Dermis microvascular lymphatic vessel endothelial cell (primary cell): ENCODE measurements around the gene SPATS2L. TPM values are rescaled to one million over a fixed set of nuclear protein-coding genes. Genes with fewer than 3 reads are reported as not detected.

Experiments used
- DNase-seq, 2 donors: peaks; one replicate each; pipeline versions ENCODE4 v3.0.0 to v3.0.0-alpha.2; 2010; ENCODE audit warnings: low read depth in 2 of 2
- total RNA-seq: library from RNA; depleted of rRNA; stranded (reverse); fragments of >200 nt; gene quantifications from 2 replicates; pipeline ENCODE4 v1.2.1, GENCODE V29; 2014

The SPATS2L gene, protein sequence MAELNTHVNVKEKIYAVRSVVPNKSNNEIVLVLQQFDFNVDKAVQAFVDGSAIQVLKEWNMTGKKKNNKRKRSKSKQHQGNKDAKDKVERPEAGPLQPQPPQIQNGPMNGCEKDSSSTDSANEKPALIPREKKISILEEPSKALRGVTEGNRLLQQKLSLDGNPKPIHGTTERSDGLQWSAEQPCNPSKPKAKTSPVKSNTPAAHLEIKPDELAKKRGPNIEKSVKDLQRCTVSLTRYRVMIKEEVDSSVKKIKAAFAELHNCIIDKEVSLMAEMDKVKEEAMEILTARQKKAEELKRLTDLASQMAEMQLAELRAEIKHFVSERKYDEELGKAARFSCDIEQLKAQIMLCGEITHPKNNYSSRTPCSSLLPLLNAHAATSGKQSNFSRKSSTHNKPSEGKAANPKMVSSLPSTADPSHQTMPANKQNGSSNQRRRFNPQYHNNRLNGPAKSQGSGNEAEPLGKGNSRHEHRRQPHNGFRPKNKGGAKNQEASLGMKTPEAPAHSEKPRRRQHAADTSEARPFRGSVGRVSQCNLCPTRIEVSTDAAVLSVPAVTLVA
- 9.4 and 11.1 TPM in 2 replicates for total RNA-seq

DNA sequence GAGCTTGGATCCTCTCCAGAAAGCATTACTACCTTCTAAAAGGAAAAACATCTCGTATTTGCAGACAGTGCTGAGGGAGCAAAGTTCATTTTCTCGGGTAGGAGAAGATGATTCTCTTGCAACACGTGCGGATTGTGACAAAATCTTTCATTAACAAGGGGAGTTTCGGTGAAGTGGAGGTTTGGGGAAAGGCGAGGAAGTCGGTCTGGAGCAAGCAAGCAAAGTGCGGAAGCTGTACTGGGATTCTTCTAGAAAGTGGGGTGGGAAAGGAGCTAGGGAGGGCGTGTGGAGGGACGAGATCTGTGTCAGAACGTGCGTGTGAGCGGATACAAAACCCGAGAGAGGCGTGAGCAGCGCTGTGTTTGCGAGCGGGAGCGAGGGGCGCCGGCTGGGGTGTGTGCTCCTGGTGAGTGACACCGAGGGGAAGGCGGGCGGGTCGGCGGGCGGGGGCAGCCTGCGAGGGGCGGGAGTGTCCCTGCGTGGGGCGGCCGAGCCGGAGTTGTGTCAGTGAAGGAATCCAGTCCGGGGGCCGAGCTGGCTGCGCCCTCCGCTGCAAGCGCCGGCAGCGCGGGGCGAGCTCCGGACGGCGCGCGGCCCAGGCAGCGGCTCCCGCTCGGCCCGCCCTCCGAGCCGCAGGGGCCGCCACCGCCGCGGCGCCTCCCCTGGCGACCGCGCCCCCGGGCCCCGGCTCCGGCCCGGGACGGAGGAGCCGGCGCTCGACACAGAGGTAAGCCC, at the start of gene SPATS2L:
SPATS2L (plus strand) TSS at position 498 of the 735 bp plus-strand sequence. CDS start 82,552 bp downstream, outside the sequence.
- peak in 1 of 2 donors; percentile 79 for DNase-seq

GRCh38 chr2:200257570-200257969, 48.9 kb upstream of the SPATS2L start:
- no peak for DNase-seq

- DNase-seq, result no peak
Observed at GRCh38 chr2:200258081-200258480, 48.4 kb upstream of the SPATS2L start.

DNA sequence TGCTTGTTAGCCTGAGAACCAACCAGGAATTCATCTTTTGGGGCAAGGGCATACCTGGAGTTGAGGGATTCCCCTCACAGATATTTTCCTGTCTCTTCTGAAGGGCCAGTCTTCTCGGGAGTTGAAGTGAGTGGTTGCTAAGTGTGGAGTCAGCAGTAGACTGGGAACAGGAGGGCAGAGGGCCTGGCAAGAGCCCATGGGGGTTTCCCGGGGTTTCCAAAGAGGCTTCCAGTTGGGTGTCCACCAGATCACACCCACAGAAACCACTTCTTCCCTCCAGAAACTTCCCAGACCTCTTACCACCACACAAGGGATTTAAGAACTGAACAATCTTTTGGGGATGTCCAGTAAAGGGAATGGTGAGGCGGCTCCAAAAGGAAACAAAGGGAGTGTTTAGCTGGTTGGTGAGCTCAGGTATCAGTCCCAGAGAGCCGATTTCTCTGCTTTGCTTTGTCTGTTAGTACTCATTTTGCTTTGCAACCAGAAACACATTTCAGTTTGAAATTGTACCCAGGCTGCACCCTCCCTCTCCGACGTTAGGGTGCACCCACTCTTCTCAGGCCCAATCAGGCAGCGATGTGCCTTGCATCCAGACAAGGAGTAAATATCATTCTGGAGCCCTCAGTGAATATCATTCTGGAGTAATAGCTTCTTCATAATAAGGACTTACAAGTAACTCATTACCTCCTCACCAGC, 47.5 kb upstream of the SPATS2L start:
- DNase-seq, result no peak

DNA sequence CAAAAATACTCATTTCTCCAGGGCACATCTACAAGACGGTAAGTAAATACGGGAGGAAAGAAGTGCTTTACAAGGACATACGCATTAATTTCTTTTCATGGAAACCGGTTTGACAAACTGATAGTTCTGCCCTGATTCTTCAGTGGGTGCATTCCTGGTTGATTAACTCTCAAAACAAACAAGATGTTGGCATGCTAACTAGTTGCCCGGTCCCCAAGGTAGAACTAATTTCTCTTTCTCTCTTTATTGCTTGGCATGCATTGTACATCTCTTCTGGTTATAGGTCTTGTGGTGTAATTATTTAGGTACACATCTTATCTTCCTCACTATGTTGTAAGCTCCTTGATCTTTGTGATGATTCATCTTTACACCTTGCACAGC, 46.9 kb upstream of the SPATS2L start:
- no peak for DNase-seq

- DNase-seq, result no peak
Observed at GRCh38 chr2:200262047-200262446, 44.4 kb upstream of the SPATS2L start.

DNA sequence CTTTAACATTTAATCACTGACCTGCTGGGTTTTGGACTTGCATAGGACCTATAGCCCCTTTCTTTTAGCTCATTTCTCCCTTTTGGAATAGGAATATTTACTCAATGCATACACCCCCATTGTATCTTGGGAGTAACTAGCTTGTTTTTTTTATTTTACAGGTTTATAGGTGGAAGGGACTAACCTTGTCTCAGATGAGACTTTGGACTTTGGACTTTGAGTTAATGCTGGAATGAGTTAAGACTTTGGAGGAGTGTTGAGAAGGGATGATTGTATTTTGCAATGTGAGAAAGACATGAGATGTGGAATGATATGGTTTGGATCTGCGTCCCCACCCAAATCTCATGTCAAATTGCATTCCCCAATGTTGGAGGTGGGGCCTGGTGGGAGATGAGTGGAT, 43.2 kb upstream of the SPATS2L start:
- DNase-seq, result no peak

DNA sequence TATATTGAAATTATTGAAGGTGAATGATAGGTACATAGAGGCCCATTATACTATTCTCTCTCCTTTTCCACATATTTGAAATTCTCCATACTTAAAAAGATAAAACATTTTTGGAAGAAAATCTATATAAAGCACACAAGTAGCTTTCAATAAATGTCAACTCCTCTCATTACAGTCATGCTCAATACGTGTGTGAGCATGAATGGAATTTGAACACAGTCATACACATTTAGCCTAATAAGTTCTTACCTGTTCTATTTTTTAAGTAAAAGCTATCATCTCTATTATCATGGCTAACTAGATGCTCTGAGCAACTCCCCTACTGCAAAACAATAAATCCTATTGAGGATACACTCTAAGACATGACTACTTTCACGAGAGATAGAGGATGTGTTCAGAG, 41.9 kb upstream of the SPATS2L start:
- no peak for DNase-seq

DNA sequence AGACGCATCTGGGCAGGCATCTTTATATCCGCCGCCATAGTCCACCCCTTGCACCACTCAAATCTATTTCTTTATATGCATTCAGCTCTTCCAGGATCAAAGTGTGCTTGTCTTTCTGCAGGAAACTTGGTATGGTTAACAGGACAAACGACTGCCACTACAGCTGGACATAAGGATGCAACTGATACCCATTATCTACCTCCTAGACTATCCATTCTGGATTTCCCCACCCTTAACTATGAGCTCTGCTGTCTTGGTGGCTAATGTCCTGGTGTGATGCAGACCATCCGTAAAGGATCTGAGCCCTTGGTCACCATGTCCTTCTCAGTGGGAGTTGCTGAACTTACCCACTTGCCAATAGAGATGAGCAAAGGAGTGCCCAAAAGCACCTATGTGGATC, 40.1 kb upstream of the SPATS2L start:
- DNase-seq, result no peak

DNA sequence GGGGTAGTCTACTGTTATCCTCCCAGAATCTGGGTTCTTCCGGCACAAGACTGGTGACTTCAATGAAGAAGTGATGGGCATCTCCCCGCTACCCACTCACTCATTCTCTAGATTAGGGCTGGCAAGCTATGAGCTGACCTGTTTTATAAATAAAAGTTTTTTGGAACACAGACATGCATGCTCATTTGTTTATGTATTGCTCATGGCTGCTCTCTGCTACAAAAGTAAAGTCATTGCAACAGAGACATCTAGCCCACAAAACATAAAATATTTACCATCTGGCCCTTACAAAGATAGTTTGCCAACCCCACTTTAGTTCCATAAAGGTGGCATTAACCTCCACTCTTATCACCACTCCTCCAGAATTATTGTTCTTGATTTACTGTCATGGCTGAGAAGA, 39.1 kb upstream of the SPATS2L start:
- DNase-seq, result no peak

DNA sequence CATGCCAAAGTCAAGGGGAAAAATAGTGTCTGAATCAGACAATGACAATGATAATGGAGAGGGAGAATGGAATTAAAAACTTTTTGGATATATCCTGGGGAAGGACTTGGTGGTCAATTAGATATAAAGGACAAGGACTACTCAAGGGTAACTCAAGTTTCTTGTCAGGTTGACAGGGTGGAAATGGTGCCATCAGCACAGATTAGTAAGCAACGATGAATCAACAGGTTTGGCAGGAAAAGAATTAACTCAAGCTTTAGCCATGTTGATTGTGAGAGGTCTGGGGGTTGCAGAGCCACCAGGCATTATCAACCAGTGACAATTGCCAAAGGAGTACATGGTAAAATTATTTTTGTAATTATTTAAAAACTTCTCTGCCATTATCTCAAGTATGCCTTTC, 35.8 kb upstream of the SPATS2L start:
- no peak for DNase-seq

DNA sequence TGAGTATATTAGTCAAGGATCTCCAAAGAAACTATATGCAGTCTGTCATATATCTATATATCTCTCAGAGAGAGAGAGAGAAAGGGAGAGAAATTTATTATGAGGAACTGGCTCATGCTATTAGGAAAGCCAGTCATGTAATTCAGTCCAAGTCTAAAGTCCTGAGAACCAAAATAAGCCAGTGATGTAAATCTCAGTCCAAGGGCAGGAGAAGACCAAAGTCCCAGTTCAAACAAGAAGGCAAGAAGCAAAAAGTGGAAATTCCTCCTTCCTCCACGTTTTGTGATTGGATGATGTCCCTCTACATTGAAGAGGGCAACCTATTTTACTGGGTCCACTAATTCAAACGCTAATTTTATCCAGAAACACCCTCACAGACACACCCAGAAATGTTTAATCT, 34.2 kb upstream of the SPATS2L start:
- DNase-seq, result no peak

DNA sequence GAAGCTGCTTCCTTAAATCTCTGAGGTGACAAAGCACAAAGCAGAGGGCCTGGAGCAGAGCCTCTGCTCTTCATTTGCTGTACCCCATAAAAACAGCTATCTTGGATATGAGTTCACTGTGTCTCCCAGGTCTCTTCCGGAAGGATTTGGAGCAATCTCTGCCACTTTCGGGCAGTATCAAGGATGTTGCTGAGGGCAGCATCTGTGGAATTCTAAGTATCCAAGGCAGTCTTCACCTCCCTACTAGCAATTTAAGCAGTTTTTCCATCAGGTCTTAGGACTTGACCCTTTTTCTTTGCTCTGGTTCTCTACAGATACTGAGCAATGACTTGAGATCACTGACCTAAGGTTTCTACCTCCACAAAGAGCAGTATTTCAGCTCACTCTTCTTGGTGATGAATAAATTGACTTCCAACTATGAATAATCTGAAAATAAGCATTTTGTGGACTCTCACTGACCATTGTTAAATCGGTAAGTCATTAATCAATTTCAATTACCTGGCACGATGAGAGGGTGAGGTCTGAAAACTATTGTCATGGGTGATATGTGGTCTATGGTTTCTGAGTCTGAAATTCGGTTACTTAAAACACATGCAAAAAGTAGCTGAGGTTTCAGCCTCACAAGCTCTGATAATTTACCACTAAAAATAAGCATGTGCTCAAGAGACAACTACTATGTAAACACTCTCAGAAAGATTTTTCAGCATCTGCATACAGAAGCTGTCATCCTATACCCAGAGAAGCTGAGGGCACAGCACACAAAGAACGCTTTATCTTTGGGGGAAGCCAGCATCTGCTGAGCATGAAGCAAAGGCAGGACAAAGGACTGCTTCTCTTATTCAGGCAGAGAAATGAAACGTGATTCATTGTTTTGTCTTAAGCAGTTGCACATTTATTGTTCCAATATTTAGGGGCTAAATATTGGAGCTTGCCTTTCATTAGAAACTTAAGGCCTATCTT, 32.1 kb upstream of the SPATS2L start:
- DNase-seq, result no peak

DNA sequence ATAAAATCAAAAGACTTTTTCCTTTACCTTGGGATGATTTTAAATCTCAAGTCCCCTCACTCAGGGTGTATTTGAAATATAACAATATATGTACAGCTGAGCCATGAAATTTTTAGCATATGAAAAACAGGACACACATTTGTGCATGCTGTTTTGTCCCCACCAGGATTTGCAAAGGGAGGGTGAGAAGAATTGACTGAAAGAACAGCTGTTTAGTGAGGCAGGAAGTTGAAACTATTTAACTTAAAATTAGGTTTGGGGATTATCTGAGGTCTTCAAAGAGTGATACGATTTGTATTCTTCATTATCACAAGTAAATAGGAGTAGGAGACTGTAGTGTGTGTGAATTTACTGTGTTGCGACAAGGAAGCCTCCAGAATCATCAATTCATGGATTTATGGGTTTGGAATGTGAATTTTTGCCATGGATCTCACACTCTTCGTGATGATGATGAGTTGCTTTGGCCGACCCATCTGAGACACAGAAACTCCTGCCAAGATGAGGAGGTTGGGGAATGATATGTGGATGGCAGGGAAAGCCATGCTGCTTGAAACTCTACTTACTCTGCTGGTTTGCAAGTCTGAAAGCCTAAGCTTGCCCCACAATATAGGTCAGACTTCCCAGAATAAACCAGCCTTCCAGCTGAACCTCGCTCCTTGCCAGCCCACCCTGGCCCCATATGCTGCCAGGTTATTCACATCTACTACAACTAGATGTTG, 31.0 kb upstream of the SPATS2L start:
- DNase-seq, result no peak

DNA sequence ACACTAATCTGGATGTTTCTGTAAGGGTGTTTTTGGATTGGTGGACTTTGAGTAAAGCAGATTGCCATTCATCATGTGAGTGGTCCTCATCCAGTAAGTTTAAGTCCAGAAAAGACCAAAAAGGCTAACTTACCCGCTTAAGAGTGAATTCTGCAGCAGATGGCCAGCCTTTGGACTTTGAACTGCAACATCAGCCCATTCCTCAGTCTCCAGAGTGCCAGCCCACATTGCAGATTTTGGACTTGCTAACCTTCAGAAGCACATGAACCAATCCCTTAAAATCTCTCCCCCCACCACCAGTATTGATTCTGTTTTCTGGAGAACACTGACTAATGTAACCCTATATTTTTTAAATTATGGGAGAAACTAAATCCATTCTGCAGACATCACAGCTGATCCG, 30.0 kb upstream of the SPATS2L start:
- no peak for DNase-seq

GRCh38 chr2:200278694-200279316, 27.7 kb upstream of the SPATS2L start:
- no peak for DNase-seq

- no peak for DNase-seq
Observed at GRCh38 chr2:200279857-200280256, 26.6 kb upstream of the SPATS2L start.

- DNase-seq, result no peak
Observed at GRCh38 chr2:200286578-200286977, 19.9 kb upstream of the SPATS2L start.

DNA sequence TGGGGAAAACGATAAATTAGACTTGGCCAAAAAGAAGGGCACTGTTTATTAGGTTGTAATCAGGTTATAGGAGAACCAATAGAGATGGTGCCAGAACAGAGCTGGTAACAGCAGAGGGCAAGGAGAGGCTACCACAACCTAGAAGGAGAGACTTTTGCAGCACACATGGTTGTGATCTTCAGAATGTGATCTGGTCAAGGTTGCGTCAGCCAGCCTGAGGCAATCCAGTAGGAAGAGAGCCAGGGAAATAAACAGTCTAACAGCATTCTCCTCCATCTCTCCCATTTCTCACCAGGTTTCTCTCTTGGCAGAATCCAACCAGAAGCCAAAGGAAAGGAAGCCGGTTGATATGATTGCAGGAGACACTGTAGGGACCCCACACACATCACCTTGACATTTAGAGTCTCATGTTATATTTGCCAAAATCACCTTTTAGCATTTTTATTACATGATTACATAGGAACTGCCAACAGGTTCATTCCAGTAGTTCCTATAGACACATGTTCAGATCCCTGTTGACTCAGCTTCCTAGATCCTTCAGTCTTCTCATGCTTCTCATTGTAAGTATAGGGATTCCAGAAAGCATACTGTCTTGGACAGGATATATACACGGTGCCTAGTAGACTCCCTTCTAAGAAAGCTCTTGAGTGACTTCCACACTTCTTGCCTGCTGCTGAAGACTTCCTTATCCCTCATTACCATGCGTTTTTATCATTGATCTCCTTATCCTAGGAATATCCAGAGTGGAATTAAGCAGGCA, 17.6 kb upstream of the SPATS2L start:
- DNase-seq, result no peak
